Gastrocnemius medialis (tissue), 4 donors: ENCODE data around the gene CLPSL2.

Experiments used
- CTCF ChIP-seq, 5 experiments: fragments of 450-650 bp in 3 of 5; fragments of 200-600 bp in 2 of 5; sonication (generic) in 2 of 5; IDR thresholded peaks in 4 of 5; conservative IDR thresholded peaks in 1 of 5; 1 replicate in 4 of 5; 2 replicates in 1 of 5; pipeline ENCODE4 v1.5.1; 2016 to 2019; ENCODE audit warnings: antibody characterized with exemption in 5 of 5, mild to moderate bottlenecking in 3 of 5, moderate library complexity in 3 of 5
- POLR2A ChIP-seq, 2 donors: fragments of 450-650 bp; IDR thresholded peaks; one replicate each; pipeline ENCODE4 v1.6.1; 2017; ENCODE audit warnings: antibody characterized with exemption in 2 of 2, mild to moderate bottlenecking in 2 of 2, moderate library complexity in 2 of 2

GRCh38 chr6:35777356-35778102 is 1.1 kb downstream of the CLPSL2 start:
- no peak for TF ChIP-seq CTCF (IDR thresholded peaks at IDR 0.05 in 4 of 5, conservative IDR thresholded peaks at IDR 0.05 in 1 of 5)
- TF ChIP-seq POLR2A (IDR thresholded peaks at IDR 0.05): no peak
